HG03521 (cell line): Measurements from ENCODE around the gene ELAPOR1.

Experiments used
- ATAC-seq: cut with Tn5 transposase; IDR thresholded peaks from one replicate; pipeline ENCODE4 v1.9.1; 2021; ENCODE audit warnings: mild to moderate bottlenecking, moderate library complexity; ENCODE audit not compliant: unreplicated experiment

Gene ELAPOR1

GRCh38 chr1:109095631-109096030, 18.3 kb upstream of the ELAPOR1 start:
- ATAC-seq: no peak

- no peak for ATAC-seq
These were observed 17.8 kb upstream of the ELAPOR1 start for GRCh38 chr1:109096120-109096519.

- ATAC-seq: peak; percentile 84
These were observed 13.8 kb upstream of the ELAPOR1 start for GRCh38 chr1:109099938-109100773.

GRCh38 chr1:109104364-109105151, 9.4 kb upstream of the ELAPOR1 start:
- ATAC-seq: no peak

GRCh38 chr1:109105881-109106280, 8.0 kb upstream of the ELAPOR1 start:
- ATAC-seq: no peak

- no peak for ATAC-seq
These were observed 6.1 kb upstream of the ELAPOR1 start for GRCh38 chr1:109107785-109108184.

- ATAC-seq: no peak
These were observed 4.0 kb upstream of the ELAPOR1 start for GRCh38 chr1:109109906-109110305.

GRCh38 chr1:109111386-109112055, 2.4 kb upstream of the ELAPOR1 start:
- ATAC-seq: no peak

- peak; percentile 39 for ATAC-seq
These were observed 1.8 kb upstream of the ELAPOR1 start for GRCh38 chr1:109112056-109112651.

- peak; percentile 48 for ATAC-seq
These were observed 1.1 kb upstream of the ELAPOR1 start for GRCh38 chr1:109112652-109113285.

GRCh38 chr1:109114342-109114674, 393 bp downstream of the ELAPOR1 start:
- ATAC-seq: no peak

- ATAC-seq: no peak
These were observed 1.8 kb downstream of the ELAPOR1 start for GRCh38 chr1:109115685-109116084.

- ATAC-seq: no peak
These were observed 2.4 kb downstream of the ELAPOR1 start for GRCh38 chr1:109116286-109116685.

- no peak for ATAC-seq
These were observed 4.2 kb downstream of the ELAPOR1 start for GRCh38 chr1:109118089-109118488.

GRCh38 chr1:109120356-109120755, 6.4 kb downstream of the ELAPOR1 start:
- ATAC-seq: no peak

GRCh38 chr1:109131059-109131458, 17.1 kb downstream of the ELAPOR1 start:
- ATAC-seq: no peak

- ATAC-seq: no peak
These were observed 17.9 kb downstream of the ELAPOR1 start for GRCh38 chr1:109131800-109132199.

GRCh38 chr1:109133002-109133706, 19.2 kb downstream of the ELAPOR1 start:
- ATAC-seq: no peak

- ATAC-seq: no peak
These were observed 19.9 kb downstream of the ELAPOR1 start for GRCh38 chr1:109133815-109134214.

- ATAC-seq: no peak
These were observed 20.5 kb downstream of the ELAPOR1 start for GRCh38 chr1:109134423-109134822.
